GM12878 (cell line): ENCODE measurements around the gene CROT. TPM values are rescaled to one million over a fixed set of nuclear protein-coding genes. Genes with fewer than 3 reads are reported as not detected.

ENCODE experiments used
- ATAC-seq: fragments of 200-7000 bp; cut with Tn5 transposase; 3 replicates; pipeline ENCODE4 v1.9.1; 2020; ENCODE audit warnings: mild to moderate bottlenecking, moderate library complexity
- BruUV-seq: library from RNA; stranded (reverse); fragments of 400-500 nt; replicated peaks from 2 replicates; lab custom pipeline; 2021; lab: Mats Ljungman, UMichigan
- CTCF ChIA-PET: fragments of 300-600 bp; sonication (Branson Sonifier 250); formaldehyde crosslinking; extraction: SDS; loops from one replicate; lab custom pipeline; 2021; ENCODE audit warnings: inconsistent platforms; lab: Yijun Ruan, JAX
- POLR2A ChIA-PET: fragments of 350-600 bp; formaldehyde crosslinking; extraction: SDS; loops from one replicate; lab custom pipeline; 2021; ENCODE audit warnings: inconsistent platforms; lab: Charles Lee
- RAD21 ChIA-PET: fragments of 300-600 bp; sonication (Branson Sonifier 250); formaldehyde crosslinking; loops from one replicate; lab custom pipeline; 2023; ENCODE audit warnings: antibody characterized with exemption; ENCODE audit not compliant: unreplicated experiment; lab: Charles Lee
- SMC1A ChIA-PET: fragments of 300-600 bp; sonication (Branson Sonifier 250); formaldehyde crosslinking; loops from one replicate; lab custom pipeline; 2023; ENCODE audit not compliant: unreplicated experiment, uncharacterized antibody; lab: Charles Lee
- DNase-seq: peaks from one replicate; pipeline ENCODE4 v3.0.0-alpha.2; 2011; ENCODE audit warnings: low read depth, low spot score
- FAIRE-seq: peaks from 3 replicates; lab custom pipeline; 2011; peaks lifted over from hg19 to GRCh38; lab: Jason Lieb, UNC
- H2AFZ ChIP-seq: 2 replicates; pipeline ENCODE4 v1.6.0; 2011; ENCODE audit warnings: low read depth, low read length, control low read depth; ENCODE audit not compliant: control insufficient read depth
- H3K27ac ChIP-seq: 2 replicates; pipeline ENCODE4 v1.5.1; 2011; ENCODE audit warnings: control low read depth; ENCODE audit not compliant: control insufficient read depth, insufficient read depth
- H3K27me3 ChIP-seq, 2 experiments: replicated peaks in 1 of 2; 2 replicates each; pipeline versions ENCODE4 v1.6.0 to v1.6.1; 2011; ENCODE audit warnings: low read length in 1 of 2; ENCODE audit not compliant: control insufficient read depth in 2 of 2, insufficient read depth in 2 of 2
- H3K36me3 ChIP-seq, 2 experiments: 2 replicates each; pipeline ENCODE4 v1.5.1; 2011; ENCODE audit warnings: low read length in 1 of 2; ENCODE audit not compliant: control insufficient read depth in 2 of 2, insufficient read depth in 2 of 2
- H3K4me1 ChIP-seq: 2 replicates; pipeline ENCODE4 v1.6.1; 2011; ENCODE audit warnings: mild to moderate bottlenecking, low read length, moderate library complexity, mixed read lengths; ENCODE audit not compliant: control insufficient read depth, insufficient read depth
- H3K4me2 ChIP-seq: 2 replicates; pipeline ENCODE4 v1.6.0; 2011; ENCODE audit warnings: control low read depth; ENCODE audit not compliant: control insufficient read depth, insufficient read depth
- H3K4me3 ChIP-seq: fragments of 200-600 bp; sonication (generic); 2 replicates; pipeline ENCODE4 v1.5.1; 2016
- H3K79me2 ChIP-seq: 2 replicates; pipeline ENCODE4 v1.6.0; 2011; ENCODE audit warnings: low read length; ENCODE audit not compliant: control insufficient read depth, insufficient read depth
- H3K9ac ChIP-seq: 2 replicates; pipeline ENCODE4 v1.8.0; 2011; ENCODE audit warnings: low read length, control low read depth, mixed read lengths; ENCODE audit not compliant: control insufficient read depth, insufficient read depth
- H3K9me3 ChIP-seq: replicated peaks from 3 replicates; pipeline ENCODE4 v1.5.1; 2011; ENCODE audit warnings: mild to moderate bottlenecking, low read length; ENCODE audit not compliant: control insufficient read depth, insufficient read depth
- H4K20me1 ChIP-seq: 2 replicates; pipeline ENCODE4 v1.6.0; 2011; ENCODE audit not compliant: control insufficient read depth, insufficient read depth
- CBX3 ChIP-seq: fragments of 200-600 bp; sonication (generic); IDR thresholded peaks from 2 replicates; pipeline ENCODE4 v1.6.1; 2016; ENCODE audit warnings: low read depth, borderline replicate concordance
- CHD2 ChIP-seq: IDR thresholded peaks from 2 replicates; pipeline ENCODE4 v1.6.1; 2011; ENCODE audit warnings: low read depth, low read length, improper control_type of control experiment, borderline replicate concordance
- IKZF1 ChIP-seq: fragments of 450-650 bp; conservative IDR thresholded peaks from 2 replicates; pipeline ENCODE4 v1.6.1; 2017; ENCODE audit warnings: antibody characterized with exemption, mild to moderate bottlenecking
- KLF5 ChIP-seq: fragments of 450-650 bp; IDR thresholded peaks from 2 replicates; pipeline ENCODE4 v1.6.1; 2014; ENCODE audit warnings: mild to moderate bottlenecking; ENCODE audit not compliant: partially characterized antibody
- MTA2 ChIP-seq: fragments of 450-650 bp; IDR thresholded peaks from 2 replicates; pipeline ENCODE4 v1.6.1; 2016; ENCODE audit warnings: low read depth, mild to moderate bottlenecking, moderate library complexity
- NBN ChIP-seq: fragments of 450-650 bp; IDR thresholded peaks from 2 replicates; pipeline ENCODE4 v1.6.1; 2016
- NFIC ChIP-seq: IDR thresholded peaks from 2 replicates; pipeline ENCODE4 v1.6.1; 2012; ENCODE audit warnings: low read depth, mild to moderate bottlenecking, inconsistent platforms, low read length, moderate library complexity
- PRDM15 ChIP-seq: fragments of 450-650 bp; formaldehyde crosslinking; IDR thresholded peaks from 2 replicates; pipeline ENCODE4 v1.4.0; 2020; ENCODE audit warnings: mild to moderate bottlenecking, moderate library complexity
- TCF7 ChIP-seq: IDR thresholded peaks from 2 replicates; pipeline ENCODE4 v1.6.1; 2014; ENCODE audit warnings: antibody characterized with exemption, borderline replicate concordance
- WGBS: methylation state at CpG from one replicate; pipeline ENCODE4 v1.1.6; 2016; ENCODE audit warnings: low lambda C conversion rate; ENCODE audit not compliant: insufficient replicate concordance, insufficient coverage; ENCODE audit errors: missing lambda C conversion rate; 5-methylcytosine and 5-hydroxymethylcytosine counted together
- in situ Hi-C: fragments of 300-500 bp; cut with MboI; formaldehyde crosslinking; loops from 9 replicates; pipeline ENCODE4 v1.14.3; 2018; ENCODE audit warnings: mixed read lengths
- intact Hi-C: fragments of 100-400 bp; cut with micrococcal nuclease; formaldehyde crosslinking; loops from one replicate; pipeline ENCODE4 v1.14.2; 2022; ENCODE audit not compliant: unreplicated experiment
- polyA plus RNA-seq, 11 experiments: library from polyadenylated mRNA; depleted of rRNA in 4 of 11; unstranded in 6 of 11; stranded (reverse) in 5 of 11; fragments of >200 nt; fragmentation: Nextera tagmentation in 4 of 11; fragmentation: Illumina TruSeq in 1 of 11; extraction: Ambion mirVana in 4 of 11; extraction: Trizol in 1 of 11; gene quantifications; 1 replicate in 1 of 11; 2 replicates in 10 of 11; pipeline versions ENCODE4 v1.2.1 to v1.2.3, GENCODE V29; 2011 to 2016; ENCODE audit warnings: inconsistent platforms in 2 of 11, missing spikeins in 2 of 11, low read depth in 1 of 11
- total RNA-seq, 4 experiments: library from RNA; depleted of rRNA in 3 of 4; stranded (reverse); fragments of >200 nt in 3 of 4; fragmentation: Illumina TruSeq in 1 of 4; extraction: Trizol in 1 of 4; gene quantifications; 2 replicates each; pipeline versions ENCODE4 v1.2.1 to v1.2.3, GENCODE V29; 2013 to 2021
- TF ChIP-seq, protein P1 (sequence below): fragments of 450-650 bp; IDR thresholded peaks from 2 replicates; pipeline ENCODE4 v1.6.1; 2017; ENCODE audit warnings: low read depth, mild to moderate bottlenecking, moderate library complexity
- TF ChIP-seq, protein P2 (sequence below): IDR thresholded peaks from 2 replicates; pipeline ENCODE4 v1.6.1; 2011; ENCODE audit warnings: low read depth, mild to moderate bottlenecking, low read length, moderate library complexity, borderline replicate concordance; ENCODE audit errors: extremely low read depth

The CROT gene
- total and polyA plus RNA-seq, 10 of the 15 experiments (the other 5 are each of a cell fraction or from before 2014, with no cell fraction given), result 5.5 to 15.9 (median 12.1) TPM

DNA sequence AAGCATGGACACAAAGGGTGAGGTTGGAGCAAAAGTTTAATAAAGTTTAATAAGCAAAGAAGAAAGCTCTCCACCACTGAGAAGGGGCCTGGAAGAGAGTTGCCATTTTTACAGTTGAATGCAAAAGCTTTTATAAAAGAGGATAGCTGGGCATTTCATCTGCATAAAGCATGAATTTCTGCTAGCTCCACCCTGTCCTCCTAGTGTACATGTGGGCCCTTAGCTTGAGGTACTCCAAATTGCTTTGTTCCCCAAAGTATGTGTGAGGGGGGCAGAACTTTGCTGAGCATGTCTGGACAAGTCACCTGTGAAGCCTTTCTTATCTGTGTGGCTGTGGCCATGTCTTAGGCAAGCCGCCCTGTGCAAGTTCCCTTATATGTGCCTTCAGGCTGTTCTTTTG lies 22.6 kb upstream of the CROT start:
- no peaks in the 10 kb centered on the region for H3K27me3 ChIP-seq
- TF ChIP-seq KLF5 (no peak), PRDM15 (CRISPR knock-in tag) (no peak), NBN (no peak), CBX3 (no peak), NFIC (no peak), IKZF1 (no peak), CHD2 (no peak), MTA2 (no peak), TCF7 (no peak)
- TF ChIP-seq, protein P1, sequence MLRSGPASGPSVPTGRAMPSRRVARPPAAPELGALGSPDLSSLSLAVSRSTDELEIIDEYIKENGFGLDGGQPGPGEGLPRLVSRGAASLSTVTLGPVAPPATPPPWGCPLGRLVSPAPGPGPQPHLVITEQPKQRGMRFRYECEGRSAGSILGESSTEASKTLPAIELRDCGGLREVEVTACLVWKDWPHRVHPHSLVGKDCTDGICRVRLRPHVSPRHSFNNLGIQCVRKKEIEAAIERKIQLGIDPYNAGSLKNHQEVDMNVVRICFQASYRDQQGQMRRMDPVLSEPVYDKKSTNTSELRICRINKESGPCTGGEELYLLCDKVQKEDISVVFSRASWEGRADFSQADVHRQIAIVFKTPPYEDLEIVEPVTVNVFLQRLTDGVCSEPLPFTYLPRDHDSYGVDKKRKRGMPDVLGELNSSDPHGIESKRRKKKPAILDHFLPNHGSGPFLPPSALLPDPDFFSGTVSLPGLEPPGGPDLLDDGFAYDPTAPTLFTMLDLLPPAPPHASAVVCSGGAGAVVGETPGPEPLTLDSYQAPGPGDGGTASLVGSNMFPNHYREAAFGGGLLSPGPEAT, result no peak
- TF ChIP-seq, protein P2, sequence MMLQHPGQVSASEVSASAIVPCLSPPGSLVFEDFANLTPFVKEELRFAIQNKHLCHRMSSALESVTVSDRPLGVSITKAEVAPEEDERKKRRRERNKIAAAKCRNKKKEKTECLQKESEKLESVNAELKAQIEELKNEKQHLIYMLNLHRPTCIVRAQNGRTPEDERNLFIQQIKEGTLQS, result no peak
- H3K9me3 ChIP-seq, result peaks cover 8% of the 10 kb centered on the region
- WGBS, result 100% methylated on average over 1 of the region's 1 CpG
- no peaks in the 10 kb centered on the region for H4K20me1 ChIP-seq
- ATAC-seq (no peak), DNase-seq (no peak), FAIRE-seq (no peak)
- no peak overlapping the region; the same call in 1 of the 2 replicates for H2AFZ ChIP-seq
- RAD21 ChIA-PET, result interaction anchor here (1.2 to 1.5 kb wide), 2 partner anchors 17 to 93 kb away, joined by 3 read pairs; no protein-coding TSS in a partner anchor
- intact Hi-C loops, result no loop called here
- H3K9ac ChIP-seq, result no peak overlapping the region
- in situ Hi-C loops, result no loop called here
- no peaks in the 10 kb centered on the region for H3K79me2 ChIP-seq
- SMC1A ChIA-PET, result interaction anchor here (1.6 to 3.2 kb wide), 3 partner anchors 11 to 93 kb away, joined by 3 to 16 read pairs (median 9); no protein-coding TSS in a partner anchor
- no peaks in the 10 kb centered on the region for H3K36me3 ChIP-seq
- CTCF ChIA-PET, result interaction anchor here (1.4 to 1.8 kb wide), 4 partner anchors 11 to 247 kb away, joined by 3 to 4 read pairs (median 4); no protein-coding TSS in a partner anchor
- no peaks in the 10 kb centered on the region for H3K4me1 ChIP-seq
- BruUV-seq, result no TSS peak
- no peak overlapping the region for H3K4me3 ChIP-seq
- H3K27ac ChIP-seq, result no peak overlapping the region
- no peak overlapping the region for H3K4me2 ChIP-seq
- POLR2A ChIA-PET, result no interaction called here
